SH-SY5Y (cell line): ENCODE data around the gene NOL7.

ENCODE experiments used
- GATA2 ChIP-seq: IDR thresholded peaks from 2 replicates; pipeline ENCODE4 v1.6.1; 2011; ENCODE audit warnings: mild to moderate bottlenecking, low read depth, low read length
- GATA3 ChIP-seq: IDR thresholded peaks from 2 replicates; pipeline ENCODE4 v1.6.1; 2011; ENCODE audit warnings: low read depth, mild to moderate bottlenecking, low read length, moderate library complexity

DNA sequence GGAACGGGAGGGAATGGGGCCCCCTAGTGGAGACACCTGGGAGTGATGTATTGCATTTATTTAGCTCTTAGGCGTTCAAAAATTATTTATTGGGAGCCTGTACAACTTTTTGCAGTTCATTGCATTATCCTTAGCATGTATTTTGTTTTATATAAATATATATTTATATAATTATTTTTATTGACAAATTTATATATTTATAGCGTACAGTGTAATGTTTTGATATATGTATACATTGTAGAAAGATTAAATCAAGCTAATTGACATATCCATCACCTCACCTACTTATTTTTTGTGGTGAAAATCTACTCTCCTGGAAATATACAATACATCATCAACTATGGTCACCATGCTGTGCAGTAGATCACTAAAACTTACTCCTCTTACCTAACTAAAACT lies 39.8 kb upstream of the NOL7 start:
- TF ChIP-seq GATA2: no peak
- no peak for TF ChIP-seq GATA3
